ENCODE data around the gene RAD51B.

DNA sequence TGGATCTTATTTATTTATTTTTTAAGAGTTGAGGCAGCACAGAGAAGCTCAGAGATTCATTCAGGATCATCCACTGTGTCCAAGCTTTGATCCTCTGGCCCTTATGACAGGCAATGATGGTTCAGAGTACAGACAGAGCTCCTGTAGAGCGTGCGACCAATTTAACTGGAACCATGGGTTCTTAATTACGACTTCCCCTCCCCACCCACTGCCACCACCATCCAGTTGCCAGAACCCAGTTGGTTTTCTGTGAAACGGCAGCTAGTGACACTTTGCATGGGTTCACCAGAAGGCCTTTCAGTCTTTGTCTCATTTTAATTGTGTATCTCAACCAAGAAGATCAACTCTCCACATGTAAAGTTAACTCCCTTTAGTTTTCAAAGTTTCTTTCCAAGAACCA lies 495.1 kb downstream of the RAD51B start:
- TF ChIP-seq POLR2A (IDR thresholded peaks at IDR 0.05; ENCODE audit: low read depth, low read length) (no peak), TAF1 (IDR thresholded peaks at IDR 0.05; ENCODE audit: borderline replicate concordance, low read depth, low read length) (no peak)

All from GM12892 (cell line).